Measurements from ENCODE around the gene THSD4.
"Not testable (repeated sequence)": the region's sequence is repeated elsewhere in the genome, so short reads cannot be mapped to it uniquely, and the experiment has no call there.

Gene THSD4

DNA sequence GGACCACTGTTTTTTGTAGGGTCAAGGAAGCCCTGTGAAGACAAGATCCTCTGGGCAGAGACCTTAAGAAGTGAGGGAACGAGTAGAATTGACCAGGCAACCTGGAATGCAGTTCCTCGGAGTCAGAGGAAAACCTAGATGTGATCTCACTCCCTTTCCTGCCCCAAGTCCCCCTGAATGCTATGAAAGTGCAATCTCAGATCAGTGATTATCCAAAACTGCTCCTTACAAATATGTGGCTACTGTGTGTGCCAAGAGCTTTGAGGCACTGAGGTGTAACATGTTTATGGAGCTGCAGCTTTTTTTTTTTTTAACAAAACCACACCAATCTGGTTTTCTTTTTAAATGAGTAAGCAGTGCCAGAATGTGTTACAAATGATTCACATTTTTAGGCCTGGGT is 35.8 kb downstream of the THSD4 start:
- DNase-seq, result no peak

DNA sequence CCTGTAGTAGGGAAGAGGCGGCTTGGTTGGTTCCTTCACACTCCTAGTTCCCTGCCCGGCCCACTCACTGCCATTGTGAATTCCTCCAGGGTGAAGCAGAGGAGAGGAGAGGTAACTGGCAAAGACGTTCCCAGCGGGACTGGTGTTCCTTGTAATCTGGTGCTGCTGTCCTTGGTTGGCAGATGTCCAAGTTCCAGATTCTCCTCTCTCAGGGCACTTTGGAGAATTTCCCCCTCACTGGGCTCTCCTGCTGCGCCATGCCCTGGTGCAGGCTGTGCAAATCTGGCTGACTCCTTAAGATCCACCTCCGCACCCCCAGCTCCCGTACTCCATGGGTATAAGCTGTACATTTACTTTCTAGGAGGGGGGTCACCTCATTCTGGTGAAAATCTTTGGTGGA is 37.3 kb downstream of the THSD4 start:
- no peak for DNase-seq

DNA sequence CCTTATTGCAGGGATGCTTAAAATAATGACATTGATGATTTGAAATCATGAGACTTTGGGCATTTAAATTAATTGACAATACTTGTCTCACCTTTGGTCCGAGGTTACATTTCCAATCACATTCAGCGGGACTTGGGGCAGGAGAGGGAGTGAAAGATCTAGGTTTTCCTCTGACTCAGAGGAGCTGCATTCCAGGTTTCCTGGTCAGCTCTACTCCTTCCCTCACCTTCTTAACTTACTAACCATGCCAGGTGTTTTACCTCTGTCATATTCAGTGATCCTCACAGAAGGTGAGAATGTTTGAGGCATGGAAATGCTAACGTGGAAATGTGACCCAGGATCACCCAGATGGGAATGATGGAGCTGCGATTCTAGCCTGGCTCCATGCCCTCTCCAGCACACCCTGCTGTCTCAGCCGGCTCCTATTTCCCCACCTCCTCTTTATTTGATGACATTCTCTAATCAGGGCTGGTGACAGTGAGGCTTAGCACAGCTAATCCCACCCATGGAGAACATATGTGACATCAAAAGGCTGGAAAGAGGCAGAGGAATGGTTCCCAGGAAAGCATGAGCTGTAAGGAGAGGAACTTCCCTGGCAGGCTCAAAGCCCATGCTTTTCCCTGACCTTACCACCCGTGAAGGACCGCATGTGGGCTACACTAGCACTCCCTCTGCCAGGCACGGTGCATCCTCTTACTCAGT is 38.7 kb downstream of the THSD4 start:
- DNase-seq, result no peak

DNA sequence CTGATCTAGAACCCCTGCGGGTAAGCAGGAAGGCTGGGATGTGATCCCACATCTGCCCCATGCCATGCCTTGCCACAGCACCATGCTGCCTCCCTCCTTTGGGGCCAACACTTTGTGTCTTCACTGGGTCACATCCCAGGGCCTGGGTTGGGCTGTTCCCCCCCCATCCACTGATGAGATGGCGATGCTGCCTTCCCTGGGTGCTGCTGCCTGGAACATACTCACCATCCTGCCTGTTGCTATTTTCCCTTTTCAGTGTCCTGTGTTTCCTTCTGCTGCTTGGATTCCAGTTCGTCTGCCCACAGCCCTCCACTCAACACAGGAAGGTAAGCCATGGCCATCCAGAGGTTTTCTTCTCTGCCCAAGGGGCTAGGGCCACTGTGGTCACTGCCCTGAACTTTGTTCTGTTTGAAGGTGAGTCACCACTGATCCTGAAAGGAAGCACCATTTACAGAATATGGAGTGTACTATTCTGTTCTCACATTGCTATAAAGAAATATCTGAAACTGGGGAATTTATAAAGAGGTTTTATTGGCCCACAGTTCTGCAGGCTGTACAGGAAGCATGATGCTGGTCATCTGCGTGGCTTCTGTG is 39.4 kb downstream of the THSD4 start:
- DNase-seq, result no peak

DNA sequence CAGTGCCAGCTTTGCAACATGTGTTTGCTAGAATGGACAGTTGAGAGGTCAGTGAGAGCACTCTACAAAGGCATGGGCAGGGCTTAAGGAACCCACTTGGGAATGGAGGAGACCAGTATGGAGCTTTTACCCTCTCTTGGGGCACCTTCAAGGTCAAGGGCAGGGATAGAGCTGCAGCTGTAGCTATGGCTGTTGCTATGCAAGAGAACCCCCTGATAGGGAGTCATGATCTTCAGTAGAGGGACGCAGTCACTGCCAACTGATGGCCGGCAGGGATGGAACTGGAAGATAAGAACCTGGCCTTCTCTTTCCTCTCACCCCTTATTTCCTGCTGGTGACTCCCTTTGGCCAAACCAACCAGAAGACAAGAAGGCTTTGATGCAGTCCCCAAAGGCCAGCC is 40.3 kb downstream of the THSD4 start:
- no peak for DNase-seq

DNA sequence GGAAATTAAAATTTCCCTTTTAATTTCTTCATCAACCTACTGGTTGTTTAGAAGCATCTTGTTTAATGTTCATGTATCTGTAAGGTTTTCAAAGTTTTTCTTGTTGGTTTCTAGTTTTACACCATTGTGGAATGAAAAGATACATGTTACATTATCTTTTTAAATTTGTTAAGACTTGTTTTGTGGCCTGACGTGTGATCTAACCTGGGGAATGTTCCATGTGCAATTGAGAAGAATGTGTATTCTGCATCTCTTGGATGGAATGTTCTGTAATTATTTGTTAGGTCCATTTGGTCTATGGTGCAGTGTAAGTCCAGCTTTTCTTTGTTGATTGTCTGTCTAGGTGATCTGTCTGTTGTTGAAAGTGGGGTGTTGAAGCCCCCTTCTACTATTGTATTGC is 45.7 kb downstream of the THSD4 start:
- no peak for DNase-seq

DNA sequence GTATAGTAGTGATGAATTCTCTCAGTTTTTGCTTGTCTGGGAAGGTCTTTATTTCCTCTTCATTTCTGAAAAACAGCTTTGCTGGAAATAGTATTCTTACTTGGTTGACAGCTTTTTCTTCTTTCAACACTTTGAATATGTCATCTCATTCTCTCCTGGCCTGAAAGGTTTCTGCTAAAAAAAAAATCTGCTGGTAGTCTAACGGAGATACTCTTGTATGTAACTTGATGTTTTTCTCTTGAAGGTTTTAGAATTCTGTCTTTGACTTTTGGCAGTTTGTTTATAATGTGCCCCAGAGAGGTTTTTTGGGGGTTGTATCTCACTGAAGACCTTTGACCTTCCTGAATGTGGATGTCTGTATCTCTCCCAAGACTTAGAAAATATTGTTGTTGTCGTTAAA is 47.0 kb downstream of the THSD4 start:
- no peak for DNase-seq

DNA sequence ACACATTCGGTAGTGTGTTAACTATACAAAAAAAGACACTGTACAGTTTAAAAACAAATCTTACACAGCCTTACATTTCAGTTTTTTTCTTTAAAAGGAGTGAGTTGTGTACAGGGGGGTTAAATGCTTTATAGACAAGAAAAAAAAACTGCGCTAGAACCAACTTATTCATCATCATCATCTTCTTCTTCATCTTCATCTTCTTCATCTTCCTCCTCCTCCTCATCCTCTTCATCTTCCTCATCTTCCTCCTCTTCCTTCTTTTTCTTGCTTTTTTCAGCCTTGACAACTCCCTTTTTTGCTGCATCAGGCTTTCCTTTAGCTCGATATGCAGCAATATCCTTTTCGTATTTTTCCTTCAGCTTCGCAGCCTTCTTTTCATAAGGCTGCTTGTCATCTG is 49.3 kb downstream of the THSD4 start:
- DNase-seq, result not testable (repeated sequence)

DNA sequence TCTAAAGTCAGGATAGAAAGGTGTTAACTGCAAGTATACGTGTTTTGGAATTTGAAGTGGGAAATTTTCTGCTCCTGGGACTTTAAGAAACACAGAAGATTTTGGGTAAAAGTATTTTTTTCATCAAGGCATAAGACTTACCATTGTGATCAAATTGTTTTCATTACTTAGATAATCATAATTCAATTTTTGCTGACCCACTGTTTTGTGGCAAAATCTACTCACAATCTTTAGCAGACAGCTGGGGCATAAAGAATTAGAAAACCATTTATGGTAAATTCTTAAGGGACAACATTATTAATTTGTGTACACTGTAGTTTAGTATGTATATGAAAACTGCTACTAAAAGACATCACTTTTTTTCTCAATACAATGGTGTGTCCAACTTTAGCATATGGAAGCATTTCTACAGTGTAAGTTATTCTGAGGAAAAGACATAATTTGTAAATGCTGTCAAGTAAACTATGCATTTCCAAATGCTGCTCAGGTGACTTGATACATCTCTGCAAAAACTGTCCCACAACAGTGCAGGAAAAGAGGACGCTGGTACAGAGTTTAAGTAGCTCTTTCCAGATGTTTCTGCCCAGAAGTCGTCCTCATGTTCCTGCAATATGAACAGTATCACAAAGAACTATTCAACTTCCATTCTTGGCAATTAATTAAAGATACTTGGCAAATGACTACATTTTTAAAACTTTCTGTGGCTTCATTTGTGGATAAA is 52.3 kb downstream of the THSD4 start:
- DNase-seq, result no peak

DNA sequence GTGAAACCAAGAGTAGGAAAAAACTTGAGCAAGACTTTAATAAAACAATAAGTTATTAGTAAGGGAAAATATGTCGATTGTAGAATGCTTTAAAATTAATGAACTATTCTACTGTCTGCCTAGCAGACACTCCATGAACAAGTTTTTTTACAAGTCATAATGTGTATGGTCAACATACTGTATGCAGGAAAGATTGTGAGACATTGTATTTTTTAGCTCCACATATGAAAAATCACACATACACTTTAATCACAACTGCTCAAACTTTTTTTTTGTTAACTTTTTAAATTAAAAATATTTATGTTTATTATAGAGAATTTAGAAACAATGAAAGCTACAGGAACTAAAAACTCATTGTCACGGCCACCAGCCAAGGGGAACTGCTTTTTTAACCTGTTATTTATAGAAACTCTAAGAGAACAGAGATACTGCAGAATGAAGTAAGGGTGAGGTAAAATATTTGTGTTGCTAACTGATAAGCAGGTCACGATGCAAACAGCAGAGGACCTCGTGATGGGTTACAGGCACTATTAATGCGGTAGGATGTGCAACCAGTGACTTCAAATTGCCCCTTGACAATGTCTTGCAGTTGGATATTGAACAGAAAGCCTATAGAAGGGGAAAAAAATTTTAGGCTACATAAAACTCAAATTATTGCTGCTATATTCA is 53.0 kb downstream of the THSD4 start:
- no peak for DNase-seq

DNA sequence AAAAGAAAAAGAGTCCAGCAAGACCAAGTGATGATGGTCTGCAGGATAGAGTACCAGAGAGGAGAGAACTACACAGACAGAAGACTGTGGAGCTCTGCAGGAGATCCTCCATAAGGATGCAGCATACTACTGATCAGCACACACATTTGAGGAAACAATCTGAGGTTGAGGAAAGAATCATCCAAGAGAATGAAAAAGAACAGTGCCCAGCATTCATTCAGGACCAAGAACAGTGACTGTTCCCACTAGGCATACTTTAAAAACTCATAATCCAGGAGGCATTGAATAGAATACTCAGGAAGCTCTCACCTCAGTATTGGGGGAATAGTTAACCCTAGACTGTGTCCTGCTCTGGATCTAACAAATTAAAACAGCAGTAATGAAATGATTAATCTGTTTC is 54.9 kb downstream of the THSD4 start:
- DNase-seq, result no peak

DNA sequence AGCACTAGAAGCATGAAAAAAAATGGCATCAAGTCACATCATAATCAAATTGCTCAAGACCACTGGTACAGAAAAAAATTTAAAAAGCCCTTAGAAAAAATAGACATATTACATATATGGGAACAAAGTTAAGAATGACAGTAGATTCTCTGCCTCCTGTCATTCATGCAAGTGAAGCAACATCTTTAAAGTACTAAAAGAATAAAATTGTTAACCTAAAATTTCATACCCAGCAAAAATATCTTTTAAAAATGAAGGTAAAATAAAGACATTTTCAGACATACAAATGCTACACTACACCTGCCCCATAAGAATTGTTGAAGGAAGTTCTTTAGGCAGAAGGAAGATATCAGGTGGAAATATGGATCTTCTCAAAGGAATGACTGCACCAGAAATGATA is 55.9 kb downstream of the THSD4 start:
- DNase-seq, result no peak

DNA sequence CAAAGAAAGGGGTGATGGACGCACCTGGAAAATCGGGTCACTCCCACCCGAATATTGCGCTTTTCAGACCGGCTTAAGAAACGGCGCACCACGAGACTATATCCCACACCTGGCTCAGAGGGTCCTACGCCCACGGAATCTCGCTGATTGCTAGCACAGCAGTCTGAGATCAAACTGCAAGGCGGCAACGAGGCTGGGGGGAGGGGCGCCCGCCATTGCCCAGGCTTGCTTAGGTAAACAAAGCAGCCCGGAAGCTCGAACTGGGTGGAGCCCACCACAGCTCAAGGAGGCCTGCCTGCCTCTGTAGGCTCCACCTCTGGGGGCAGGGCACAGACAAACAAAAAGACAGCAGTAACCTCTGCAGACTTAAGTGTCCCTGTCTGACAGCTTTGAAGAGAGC is 59.1 kb downstream of the THSD4 start:
- not testable (repeated sequence) for DNase-seq

DNA sequence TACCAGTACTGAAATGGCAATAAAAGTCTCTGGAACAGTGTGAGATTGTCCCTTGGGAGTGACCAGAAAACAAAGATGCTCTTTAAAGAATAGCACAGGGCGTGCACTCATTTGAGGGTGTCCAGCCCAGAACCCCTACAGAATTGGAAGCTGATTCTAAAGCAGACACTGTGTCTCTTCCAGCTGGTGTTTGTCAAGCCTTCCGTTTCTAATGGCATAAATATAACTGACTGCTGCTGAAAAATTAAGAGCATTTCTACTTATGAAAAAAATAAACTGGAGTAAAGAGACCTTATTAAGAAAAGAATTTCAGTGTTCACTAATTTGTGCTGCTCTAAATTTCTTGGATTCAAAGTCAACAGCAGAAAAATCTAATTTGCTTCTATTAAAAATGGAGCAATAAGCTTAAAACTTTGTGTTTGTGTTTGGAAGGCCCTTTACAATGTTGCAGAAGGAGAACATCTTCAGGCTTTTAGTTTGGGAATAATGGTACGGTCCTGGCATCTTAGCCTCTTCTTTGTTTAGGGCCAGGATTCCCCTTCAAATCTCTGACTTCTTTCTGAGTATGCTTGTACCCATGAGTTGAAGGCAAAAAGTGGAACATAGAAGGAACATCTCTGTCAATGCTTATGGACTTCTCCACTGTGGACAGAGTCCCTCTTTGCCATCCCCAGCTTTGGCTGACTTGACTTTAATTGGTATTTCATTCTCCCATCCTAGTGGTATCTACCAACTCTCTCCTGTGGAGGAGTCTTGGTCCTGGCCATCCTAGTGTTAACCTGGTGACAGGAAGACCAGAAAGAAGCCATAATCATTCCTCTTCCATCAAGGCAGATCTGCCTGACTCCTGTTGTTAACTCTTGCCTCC is 65.9 kb downstream of the THSD4 start:
- no peak for DNase-seq

DNA sequence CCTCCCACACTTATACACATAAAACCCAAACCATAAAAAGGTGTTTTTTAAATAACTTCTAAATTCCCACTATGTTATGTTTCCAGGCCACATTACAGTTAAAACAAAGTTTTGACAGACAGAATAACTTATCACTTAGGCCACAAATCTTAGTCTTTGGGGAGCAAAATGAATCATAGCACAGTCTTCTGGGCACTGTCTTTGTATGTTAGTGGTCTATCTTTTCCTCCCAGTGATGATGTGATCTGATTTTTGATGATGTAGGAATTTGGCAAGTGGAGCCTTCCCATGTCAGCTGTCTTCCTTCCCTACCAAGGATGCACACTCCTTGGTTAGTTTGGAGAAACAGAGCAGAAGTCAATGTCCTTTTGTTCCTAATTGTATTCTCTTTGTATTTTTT is 67.3 kb downstream of the THSD4 start:
- DNase-seq, result no peak

DNA sequence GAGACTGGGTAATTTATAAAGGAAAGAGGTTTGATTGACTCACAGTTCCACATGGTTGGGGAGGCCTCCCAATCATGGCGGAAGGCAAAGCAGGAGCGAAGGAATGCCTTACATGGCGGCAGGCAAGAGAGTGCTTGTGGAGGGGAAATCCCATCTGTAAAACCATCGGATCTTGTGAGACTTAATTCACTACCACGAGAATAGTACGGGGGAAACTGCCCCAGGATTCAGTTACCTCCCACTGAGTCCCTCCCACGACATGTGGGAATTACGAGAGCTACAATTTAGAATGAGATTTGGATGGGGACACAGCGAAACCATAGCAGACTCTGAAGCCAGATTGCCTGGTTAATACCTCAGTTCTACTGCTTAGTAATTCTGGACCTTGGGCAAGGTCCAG is 67.8 kb downstream of the THSD4 start:
- no peak for DNase-seq

DNA sequence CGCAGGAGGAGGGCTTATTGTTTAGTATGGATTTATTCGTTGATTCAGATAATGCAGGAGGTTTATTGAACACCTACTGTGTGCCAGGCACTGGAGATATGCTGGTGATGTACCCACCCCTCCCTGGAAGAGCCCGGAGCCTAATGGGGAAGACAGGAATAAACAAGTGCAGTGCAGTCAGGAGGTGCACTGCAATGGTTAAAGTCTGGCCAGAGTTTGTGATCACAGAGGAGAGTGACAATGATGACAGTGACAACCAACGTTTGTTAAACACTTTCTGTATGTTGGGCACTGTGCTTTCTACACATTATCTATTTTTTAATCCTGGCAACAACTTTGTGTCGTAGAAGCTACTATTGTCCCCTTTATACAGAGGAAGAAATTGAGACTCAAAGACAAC is 70.4 kb downstream of the THSD4 start:
- no peak for DNase-seq

DNA sequence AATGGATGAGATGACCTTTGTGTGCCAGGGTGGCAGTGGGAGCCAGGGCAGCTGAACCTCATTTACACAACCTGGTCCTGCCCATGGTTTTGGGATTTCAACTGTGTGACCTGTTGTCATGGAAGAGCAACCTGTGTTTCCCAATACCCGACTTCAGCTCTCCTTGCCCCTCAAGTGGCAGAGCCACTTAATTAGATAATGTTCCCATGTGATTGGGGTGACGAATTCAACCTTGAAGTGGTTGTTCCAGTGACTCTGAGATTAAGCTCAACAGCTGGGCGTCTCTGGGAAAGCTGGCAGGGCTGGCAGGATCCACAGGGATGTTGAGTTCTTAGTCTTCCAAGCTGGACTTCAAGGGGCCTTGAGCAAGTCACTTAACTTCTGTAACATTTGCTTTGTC is 71.0 kb downstream of the THSD4 start:
- DNase-seq, result no peak

DNA sequence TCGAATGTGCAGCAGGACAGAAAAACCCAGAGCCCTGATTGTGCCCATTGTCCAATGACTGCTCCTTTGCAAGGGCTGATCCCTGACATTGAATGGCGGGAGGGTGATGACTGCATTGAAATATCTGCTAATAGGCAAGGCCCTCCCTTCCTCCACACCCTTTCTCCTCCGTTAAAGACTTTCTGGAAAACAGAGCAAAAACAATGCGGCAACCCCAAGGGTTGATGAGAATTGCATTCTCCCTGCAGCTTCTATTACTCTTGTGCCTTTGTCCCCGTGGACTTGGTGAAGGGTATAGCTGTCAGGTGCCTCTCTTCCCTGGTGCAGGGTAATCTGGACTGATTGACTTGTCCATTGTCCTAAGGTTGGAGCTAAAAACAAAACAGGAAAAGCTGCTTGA is 71.8 kb downstream of the THSD4 start:
- no peak for DNase-seq

DNA sequence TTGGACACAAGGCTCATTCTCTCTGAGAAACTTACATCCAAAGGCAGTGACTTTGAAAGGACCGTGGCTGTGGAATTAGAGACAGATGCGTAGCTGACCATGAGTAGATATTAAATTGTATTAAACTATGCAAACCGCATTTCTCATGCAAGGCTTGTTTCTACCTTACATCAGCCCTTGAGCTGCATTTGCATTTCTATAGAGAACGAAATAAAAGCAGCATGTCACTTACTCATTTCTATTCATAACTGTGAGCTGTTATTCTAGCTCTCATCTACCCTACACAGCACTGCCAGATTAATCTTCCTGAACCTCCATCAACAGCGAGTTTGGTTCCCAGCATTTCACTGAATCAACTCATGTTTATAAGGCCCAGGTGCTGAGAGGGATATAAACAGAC is 72.3 kb downstream of the THSD4 start:
- no peak for DNase-seq

DNA sequence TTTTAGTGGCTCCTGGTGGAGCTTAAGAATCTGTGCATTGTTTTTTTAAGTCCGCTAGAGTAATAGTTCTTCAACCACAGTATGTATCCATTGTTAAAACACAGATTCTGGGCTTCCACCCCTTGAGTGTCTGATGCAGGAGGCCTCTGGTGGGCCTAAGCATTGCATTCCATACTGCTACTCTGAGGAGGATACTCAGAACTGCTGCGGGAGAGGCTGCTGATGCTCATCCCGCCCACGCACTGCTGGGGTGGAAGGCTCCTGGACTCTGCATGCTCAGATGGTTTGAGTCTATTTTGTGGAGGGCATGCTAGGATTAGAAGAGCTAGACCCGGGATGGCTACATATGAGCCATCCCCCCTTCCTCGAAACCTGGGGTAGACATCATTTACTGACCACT is 74.4 kb downstream of the THSD4 start:
- DNase-seq, result no peak

DNA sequence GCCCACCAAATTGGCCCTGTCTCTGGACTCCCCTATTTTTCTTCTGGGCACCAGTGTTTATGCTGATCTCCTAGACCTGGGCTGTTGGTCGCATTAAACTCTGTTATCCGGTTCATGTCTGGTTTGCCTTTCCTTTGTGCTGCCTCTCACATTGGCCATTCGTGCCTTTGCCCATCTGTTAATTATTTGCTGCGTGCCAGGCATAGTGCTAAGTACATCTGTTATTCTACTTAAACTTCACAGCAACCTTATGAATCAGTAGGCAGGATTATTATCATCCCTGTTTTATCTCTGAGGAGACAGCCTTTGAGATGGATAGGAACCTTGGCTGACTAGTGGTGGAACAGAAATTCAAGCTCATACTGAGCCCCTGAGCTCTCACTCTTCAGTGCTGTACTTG is 76.0 kb downstream of the THSD4 start:
- DNase-seq, result no peak

DNA sequence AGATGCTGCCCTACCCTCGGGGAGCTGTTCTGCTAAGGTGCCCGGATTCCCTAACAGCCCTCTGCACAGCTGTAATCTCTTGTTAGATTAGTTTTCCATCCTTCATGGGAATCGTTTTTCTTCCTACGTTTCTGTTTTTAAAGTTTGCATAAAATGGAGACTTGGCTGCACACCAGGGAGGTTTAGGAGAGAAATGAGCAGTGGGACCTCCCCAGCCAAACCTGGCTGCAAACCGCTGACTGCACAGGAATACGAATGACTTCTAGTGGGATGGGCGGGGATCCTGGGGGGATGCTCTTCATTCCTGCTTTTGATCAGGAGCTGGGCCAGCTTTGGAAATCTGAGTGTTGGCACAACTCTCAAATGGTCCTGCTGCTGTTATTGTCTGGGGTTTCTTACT is 77.5 kb downstream of the THSD4 start:
- DNase-seq, result no peak
